Hepatocyte (in vitro differentiated cells): ENCODE data around the gene LRRIQ3.

Experiments
- EZH2 ChIP-seq: fragments of 200-600 bp; sonication (generic); IDR thresholded peaks from 2 replicates; pipeline ENCODE4 v1.6.1; 2016; ENCODE audit warnings: antibody characterized with exemption, mild to moderate bottlenecking, borderline replicate concordance
- TF ChIP-seq, protein P1 (sequence below): fragments of 200-600 bp; sonication (generic); IDR thresholded peaks from 2 replicates; pipeline ENCODE4 v1.5.1; 2016; ENCODE audit warnings: antibody characterized with exemption, mild to moderate bottlenecking; ENCODE audit not compliant: poor library complexity

DNA sequence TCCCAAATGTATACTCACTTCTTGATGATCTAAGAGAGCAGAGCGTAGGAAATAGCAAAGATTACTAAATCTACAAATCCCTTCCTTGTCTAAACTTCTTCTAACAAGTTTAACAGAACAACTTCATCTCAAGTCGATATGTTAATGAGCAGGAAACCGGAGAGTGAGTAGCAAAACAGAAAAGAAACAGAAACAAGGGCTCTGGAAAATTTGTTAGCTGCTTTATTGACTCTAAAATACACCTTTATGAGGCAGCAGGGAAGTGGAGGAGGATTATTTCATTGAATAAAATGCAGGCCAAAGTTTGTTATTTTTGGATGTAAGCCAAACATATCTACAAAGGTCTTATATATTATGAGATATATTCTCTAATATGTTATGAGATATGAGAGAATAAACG is 192.4 kb downstream of the LRRIQ3 start:
- no peak for TF ChIP-seq EZH2
- TF ChIP-seq, protein P1, sequence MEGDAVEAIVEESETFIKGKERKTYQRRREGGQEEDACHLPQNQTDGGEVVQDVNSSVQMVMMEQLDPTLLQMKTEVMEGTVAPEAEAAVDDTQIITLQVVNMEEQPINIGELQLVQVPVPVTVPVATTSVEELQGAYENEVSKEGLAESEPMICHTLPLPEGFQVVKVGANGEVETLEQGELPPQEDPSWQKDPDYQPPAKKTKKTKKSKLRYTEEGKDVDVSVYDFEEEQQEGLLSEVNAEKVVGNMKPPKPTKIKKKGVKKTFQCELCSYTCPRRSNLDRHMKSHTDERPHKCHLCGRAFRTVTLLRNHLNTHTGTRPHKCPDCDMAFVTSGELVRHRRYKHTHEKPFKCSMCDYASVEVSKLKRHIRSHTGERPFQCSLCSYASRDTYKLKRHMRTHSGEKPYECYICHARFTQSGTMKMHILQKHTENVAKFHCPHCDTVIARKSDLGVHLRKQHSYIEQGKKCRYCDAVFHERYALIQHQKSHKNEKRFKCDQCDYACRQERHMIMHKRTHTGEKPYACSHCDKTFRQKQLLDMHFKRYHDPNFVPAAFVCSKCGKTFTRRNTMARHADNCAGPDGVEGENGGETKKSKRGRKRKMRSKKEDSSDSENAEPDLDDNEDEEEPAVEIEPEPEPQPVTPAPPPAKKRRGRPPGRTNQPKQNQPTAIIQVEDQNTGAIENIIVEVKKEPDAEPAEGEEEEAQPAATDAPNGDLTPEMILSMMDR, result no peak
